IMR-90 (cell line): ENCODE measurements around the gene ITPR2. TPM values are rescaled to one million over a fixed set of nuclear protein-coding genes. Genes with fewer than 3 reads are reported as not detected.

Experiments used
- ATAC-seq: fragments of 200-7000 bp; cut with Tn5 transposase; 2 replicates; pipeline ENCODE4 v1.9.1; 2020; ENCODE audit warnings: low read depth, mild to moderate bottlenecking, moderate library complexity
- BruUV-seq: library from RNA; stranded (reverse); fragments of 400-500 nt; replicated peaks from 2 replicates; lab custom pipeline; 2021; lab: Mats Ljungman, UMichigan
- CTCF ChIA-PET: fragments of 300-600 bp; formaldehyde crosslinking; extraction: SDS; loops from one replicate; lab custom pipeline; 2021; ENCODE audit warnings: antibody characterized with exemption; lab: Yijun Ruan, JAX
- POLR2A ChIA-PET: fragments of 300-600 bp; sonication (Branson Sonifier 250); formaldehyde crosslinking; loops from one replicate; lab custom pipeline; 2022; ENCODE audit warnings: antibody characterized with exemption; ENCODE audit not compliant: unreplicated experiment; lab: Charles Lee
- DNase-seq: peaks from one replicate; pipeline ENCODE4 v3.0.0; 2013
- H2AFZ ChIP-seq: replicated peaks from 2 replicates; pipeline ENCODE3; 2013; ENCODE audit warnings: low read length, mild to moderate bottlenecking; ENCODE audit not compliant: poor library complexity
- H2AK5ac ChIP-seq: 2 replicates; pipeline ENCODE4 v1.6.1; 2013; ENCODE audit warnings: low read depth, low read length, inconsistent platforms
- H2AK9ac ChIP-seq: replicated peaks from 2 replicates; pipeline ENCODE3; 2013; ENCODE audit warnings: mild to moderate bottlenecking, low read depth, low read length, moderate library complexity; ENCODE audit not compliant: poor library complexity
- H2BK120ac ChIP-seq: 2 replicates; pipeline ENCODE4 v1.6.1; 2013; ENCODE audit warnings: low read depth, low read length, inconsistent platforms
- H2BK15ac ChIP-seq: 3 replicates; pipeline ENCODE4 v1.6.1; 2013; ENCODE audit warnings: low read depth, low read length, inconsistent platforms
- H2BK20ac ChIP-seq: 2 replicates; pipeline ENCODE4 v1.6.1; 2013; ENCODE audit warnings: low read depth, mild to moderate bottlenecking, inconsistent platforms, low read length, moderate library complexity
- H2BK5ac ChIP-seq: 2 replicates; pipeline ENCODE4 v1.6.1; 2013; ENCODE audit warnings: mild to moderate bottlenecking, low read depth, low read length, inconsistent platforms; ENCODE audit not compliant: poor library complexity, severe bottlenecking
- H3K14ac ChIP-seq: replicated peaks from 2 replicates; pipeline ENCODE4 v1.6.1; 2013; ENCODE audit warnings: low read depth, low read length, inconsistent platforms
- H3K18ac ChIP-seq: 2 replicates; pipeline ENCODE4 v1.6.1; 2013; ENCODE audit warnings: low read depth, low read length, control low read depth
- H3K23ac ChIP-seq: 2 replicates; pipeline ENCODE4 v1.6.1; 2013; ENCODE audit warnings: low read depth, low read length, inconsistent platforms
- H3K27ac ChIP-seq: 2 replicates; pipeline ENCODE4 v1.5.1; 2013; ENCODE audit warnings: mild to moderate bottlenecking, control low read depth, low read length; ENCODE audit not compliant: insufficient read depth
- H3K27me3 ChIP-seq: 2 replicates; pipeline ENCODE4 v1.6.1; 2013; ENCODE audit warnings: low read length; ENCODE audit not compliant: control insufficient read depth, insufficient read depth
- H3K36me3 ChIP-seq: 2 replicates; pipeline ENCODE4 v1.6.1; 2013; ENCODE audit warnings: low read length, mixed read lengths; ENCODE audit not compliant: control insufficient read depth, insufficient read depth
- H3K4ac ChIP-seq: 2 replicates; pipeline ENCODE4 v1.6.1; 2013; ENCODE audit warnings: low read depth, low read length, inconsistent platforms
- H3K4me1 ChIP-seq: 2 replicates; pipeline ENCODE4 v1.6.1; 2013; ENCODE audit warnings: low read length, mixed read lengths; ENCODE audit not compliant: control insufficient read depth, insufficient read depth
- H3K4me2 ChIP-seq: 2 replicates; pipeline ENCODE4 v1.6.1; 2013; ENCODE audit warnings: low read depth, mild to moderate bottlenecking, control low read depth, low read length, moderate library complexity
- H3K4me3 ChIP-seq: 2 replicates; pipeline ENCODE4 v1.5.1; 2013; ENCODE audit warnings: low read depth, mild to moderate bottlenecking, control low read depth, low read length, moderate library complexity; ENCODE audit not compliant: insufficient read depth
- H3K56ac ChIP-seq: 2 replicates; pipeline ENCODE4 v1.6.1; 2013; ENCODE audit warnings: low read length, inconsistent platforms; ENCODE audit not compliant: insufficient read depth; ENCODE audit errors: extremely low read depth
- H3K79me1 ChIP-seq, 2 experiments: 2 replicates each; pipeline ENCODE4 v1.6.1; 2013; ENCODE audit warnings: low read length in 2 of 2, inconsistent platforms in 1 of 2, low read depth in 1 of 2
- H3K9ac ChIP-seq: 2 replicates; pipeline ENCODE4 v1.6.1; 2013; ENCODE audit warnings: low read depth, low read length, control low read depth
- H3K9me1 ChIP-seq: 2 replicates; pipeline ENCODE4 v1.6.1; 2013; ENCODE audit warnings: low read length, inconsistent platforms; ENCODE audit not compliant: insufficient read depth
- H3K9me3 ChIP-seq: 2 replicates; pipeline ENCODE4 v1.6.1; 2013; ENCODE audit warnings: low read length; ENCODE audit not compliant: control insufficient read depth, insufficient read depth
- H4K20me1 ChIP-seq: 2 replicates; pipeline ENCODE4 v1.6.1; 2013; ENCODE audit warnings: low read length, inconsistent platforms; ENCODE audit not compliant: insufficient read depth
- H4K5ac ChIP-seq: 2 replicates; pipeline ENCODE4 v1.6.1; 2013; ENCODE audit warnings: mild to moderate bottlenecking, low read depth, low read length, control low read depth
- H4K8ac ChIP-seq, 2 experiments: 2 replicates each; pipeline ENCODE4 v1.6.1; 2013; ENCODE audit warnings: low read depth in 2 of 2, low read length in 2 of 2, control low read depth in 1 of 2, inconsistent platforms in 1 of 2
- H4K91ac ChIP-seq: 2 replicates; pipeline ENCODE4 v1.6.1; 2013; ENCODE audit warnings: low read depth, low read length, inconsistent platforms; ENCODE audit not compliant: insufficient read depth
- BHLHE40 ChIP-seq: fragments of 150-350 bp; IDR thresholded peaks from 2 replicates; pipeline ENCODE4 v1.6.1; 2016; ENCODE audit warnings: mild to moderate bottlenecking, low read depth, low read length
- CEBPB ChIP-seq: IDR thresholded peaks from 2 replicates; pipeline ENCODE4 v1.6.1; 2012; ENCODE audit warnings: low read depth, low read length, improper control_type of control experiment
- CHD1 ChIP-seq: IDR thresholded peaks from 2 replicates; pipeline ENCODE4 v1.6.1; 2012; ENCODE audit warnings: low read depth, low read length, improper control_type of control experiment
- FOS ChIP-seq: fragments of 150-350 bp; IDR thresholded peaks from 2 replicates; pipeline ENCODE4 v1.6.1; 2016; ENCODE audit warnings: low read depth, low read length
- MAFK ChIP-seq: IDR thresholded peaks from 2 replicates; pipeline ENCODE4 v1.6.1; 2012; ENCODE audit warnings: low read depth, low read length, improper control_type of control experiment
- MAZ ChIP-seq: IDR thresholded peaks from 2 replicates; pipeline ENCODE4 v1.6.1; 2012; ENCODE audit warnings: low read depth, mild to moderate bottlenecking, low read length, improper control_type of control experiment, moderate library complexity, borderline replicate concordance
- MXI1 ChIP-seq: IDR thresholded peaks from 2 replicates; pipeline ENCODE4 v1.6.1; 2012; ENCODE audit warnings: low read depth, mild to moderate bottlenecking, low read length, moderate library complexity, borderline replicate concordance
- NFE2L2 ChIP-seq: fragments of 150-350 bp; IDR thresholded peaks from 2 replicates; pipeline ENCODE4 v1.6.1; 2016; ENCODE audit warnings: low read depth, mild to moderate bottlenecking, low read length
- POLR2A ChIP-seq: IDR thresholded peaks from 2 replicates; pipeline ENCODE4 v1.6.1; 2012; ENCODE audit warnings: mild to moderate bottlenecking, low read depth, low read length
- RAD21 ChIP-seq: IDR thresholded peaks from 2 replicates; pipeline ENCODE4 v1.6.1; 2012; ENCODE audit warnings: low read length, improper control_type of control experiment
- RCOR1 ChIP-seq: IDR thresholded peaks from 2 replicates; pipeline ENCODE4 v1.6.1; 2012; ENCODE audit warnings: mild to moderate bottlenecking, low read length, improper control_type of control experiment; ENCODE audit not compliant: insufficient replicate concordance
- RFX5 ChIP-seq: IDR thresholded peaks from 2 replicates; pipeline ENCODE4 v1.8.0; 2012; ENCODE audit warnings: low read depth, mild to moderate bottlenecking, low read length, moderate library complexity
- SMC3 ChIP-seq: fragments of 150-350 bp; IDR thresholded peaks from 2 replicates; pipeline ENCODE4 v1.6.1; 2016; ENCODE audit warnings: low read depth, mild to moderate bottlenecking, antibody characterized with exemption, low read length, moderate library complexity
- WGBS, 2 experiments: methylation state at CpG; one replicate each; pipeline versions ENCODE4 v1.1.5 to v1.1.7; 2013; ENCODE audit warnings: missing lambda C conversion rate in 2 of 2; ENCODE audit not compliant: insufficient read length in 1 of 2; ENCODE audit errors: extremely low coverage in 2 of 2; 5-methylcytosine and 5-hydroxymethylcytosine counted together
- dilution Hi-C: fragments of 300-500 bp; cut with HindIII; formaldehyde crosslinking; loops from one replicate; pipeline ENCODE4 v1.14.3; 2018; ENCODE audit warnings: low sequenced_read_pairs; ENCODE audit not compliant: unreplicated experiment
- in situ Hi-C: fragments of 300-500 bp; cut with MboI; formaldehyde crosslinking; loops from 3 replicates; pipeline ENCODE4 v1.14.3; 2019; ENCODE audit warnings: low sequenced_read_pairs, inconsistent platforms, mixed read lengths
- intact Hi-C: fragments of 100-400 bp; cut with micrococcal nuclease; formaldehyde crosslinking; loops from 2 replicates; pipeline ENCODE4 v1.10.0; 2022
- polyA plus RNA-seq, 3 experiments: library from polyadenylated mRNA; depleted of rRNA; stranded (reverse); fragments of >200 nt; gene quantifications; 2 replicates each; pipeline ENCODE4 v1.2.3, GENCODE V29; 2012; ENCODE audit warnings: low replicate concordance in 1 of 3
- total RNA-seq: library from RNA; depleted of rRNA; stranded (reverse); fragments of >200 nt; gene quantifications from 2 replicates; pipeline ENCODE4 v1.2.3, GENCODE V29; 2012
- TF ChIP-seq, protein P1 (sequence below): fragments of 150-350 bp; IDR thresholded peaks from 2 replicates; pipeline ENCODE4 v1.6.1; 2016; ENCODE audit warnings: low read depth, mild to moderate bottlenecking, low read length, moderate library complexity, borderline replicate concordance
- TF ChIP-seq, protein P2 (sequence below): fragments of 150-350 bp; IDR thresholded peaks from 2 replicates; pipeline ENCODE4 v1.6.1; 2017; ENCODE audit warnings: mild to moderate bottlenecking, antibody characterized with exemption, low read length, low read depth
- TF ChIP-seq, protein P3 (sequence below): conservative IDR thresholded peaks from 2 replicates; pipeline ENCODE4 v1.5.1; 2012; ENCODE audit warnings: mild to moderate bottlenecking, low read depth, low read length, improper control_type of control experiment

The ITPR2 gene
- total and polyA plus RNA-seq, 2 of the 4 experiments (the other 2 are of a cell fraction) = 1.2 to 9.0 TPM

DNA sequence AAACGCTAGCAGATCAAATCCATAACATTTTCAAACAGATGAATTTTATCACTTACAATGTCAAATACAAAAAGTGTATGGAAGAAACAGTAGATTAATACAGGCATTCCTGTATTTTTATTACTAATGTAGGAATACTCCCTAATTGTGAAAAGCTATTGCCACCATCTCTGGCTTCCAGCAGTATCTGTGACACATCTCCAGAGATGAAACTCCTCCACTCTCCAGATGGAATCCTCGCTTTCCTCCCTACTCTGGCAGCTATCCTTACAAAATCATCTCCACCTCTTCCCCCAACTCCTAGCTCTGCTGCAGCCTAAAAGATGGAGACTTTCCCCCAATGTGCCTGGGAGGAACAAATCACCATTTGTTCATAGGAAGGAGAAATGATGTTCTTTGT is 426.2 kb downstream of the ITPR2 start:
- H4K20me1 ChIP-seq = no peaks in the 10 kb centered on the region
- DNase-seq = no peak
- H3K56ac ChIP-seq = no peak overlapping the region
- H3K4me2 ChIP-seq = no peak overlapping the region
- in situ Hi-C loops (no loop called here), intact Hi-C loops (no loop called here), dilution Hi-C loops (no loop called here)
- H3K79me1 ChIP-seq = no peaks in the 10 kb centered on the region
- H2BK5ac ChIP-seq = no peak overlapping the region
- no peak overlapping the region for H3K4ac ChIP-seq
- H3K27ac ChIP-seq = no peak overlapping the region
- H3K9me1 ChIP-seq = no peaks in the 10 kb centered on the region; the same call in none of the 2 replicates
- no peak overlapping the region for H3K23ac ChIP-seq
- POLR2A ChIA-PET = no interaction called here
- H3K14ac ChIP-seq = no peak overlapping the region
- BruUV-seq = no TSS peak
- no peaks in the 10 kb centered on the region for H3K27me3 ChIP-seq
- no peaks in the 10 kb centered on the region for H3K9me3 ChIP-seq
- H4K5ac ChIP-seq = no peak overlapping the region
- no peak overlapping the region for H2AFZ ChIP-seq
- H2AK9ac ChIP-seq = no peak overlapping the region
- H2BK15ac ChIP-seq = no peak overlapping the region
- TF ChIP-seq NFE2L2 (no peak), CEBPB (no peak), POLR2A (no peak), MAFK (no peak), MAZ (no peak), SMC3 (no peak), CHD1 (no peak), RCOR1 (no peak), RAD21 (no peak), BHLHE40 (no peak), RFX5 (no peak), MXI1 (no peak), FOS (no peak)
- TF ChIP-seq, protein P1, sequence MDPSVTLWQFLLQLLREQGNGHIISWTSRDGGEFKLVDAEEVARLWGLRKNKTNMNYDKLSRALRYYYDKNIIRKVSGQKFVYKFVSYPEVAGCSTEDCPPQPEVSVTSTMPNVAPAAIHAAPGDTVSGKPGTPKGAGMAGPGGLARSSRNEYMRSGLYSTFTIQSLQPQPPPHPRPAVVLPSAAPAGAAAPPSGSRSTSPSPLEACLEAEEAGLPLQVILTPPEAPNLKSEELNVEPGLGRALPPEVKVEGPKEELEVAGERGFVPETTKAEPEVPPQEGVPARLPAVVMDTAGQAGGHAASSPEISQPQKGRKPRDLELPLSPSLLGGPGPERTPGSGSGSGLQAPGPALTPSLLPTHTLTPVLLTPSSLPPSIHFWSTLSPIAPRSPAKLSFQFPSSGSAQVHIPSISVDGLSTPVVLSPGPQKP = no peak
- TF ChIP-seq, protein P2, sequence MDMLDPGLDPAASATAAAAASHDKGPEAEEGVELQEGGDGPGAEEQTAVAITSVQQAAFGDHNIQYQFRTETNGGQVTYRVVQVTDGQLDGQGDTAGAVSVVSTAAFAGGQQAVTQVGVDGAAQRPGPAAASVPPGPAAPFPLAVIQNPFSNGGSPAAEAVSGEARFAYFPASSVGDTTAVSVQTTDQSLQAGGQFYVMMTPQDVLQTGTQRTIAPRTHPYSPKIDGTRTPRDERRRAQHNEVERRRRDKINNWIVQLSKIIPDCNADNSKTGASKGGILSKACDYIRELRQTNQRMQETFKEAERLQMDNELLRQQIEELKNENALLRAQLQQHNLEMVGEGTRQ = no peak
- TF ChIP-seq, protein P3, sequence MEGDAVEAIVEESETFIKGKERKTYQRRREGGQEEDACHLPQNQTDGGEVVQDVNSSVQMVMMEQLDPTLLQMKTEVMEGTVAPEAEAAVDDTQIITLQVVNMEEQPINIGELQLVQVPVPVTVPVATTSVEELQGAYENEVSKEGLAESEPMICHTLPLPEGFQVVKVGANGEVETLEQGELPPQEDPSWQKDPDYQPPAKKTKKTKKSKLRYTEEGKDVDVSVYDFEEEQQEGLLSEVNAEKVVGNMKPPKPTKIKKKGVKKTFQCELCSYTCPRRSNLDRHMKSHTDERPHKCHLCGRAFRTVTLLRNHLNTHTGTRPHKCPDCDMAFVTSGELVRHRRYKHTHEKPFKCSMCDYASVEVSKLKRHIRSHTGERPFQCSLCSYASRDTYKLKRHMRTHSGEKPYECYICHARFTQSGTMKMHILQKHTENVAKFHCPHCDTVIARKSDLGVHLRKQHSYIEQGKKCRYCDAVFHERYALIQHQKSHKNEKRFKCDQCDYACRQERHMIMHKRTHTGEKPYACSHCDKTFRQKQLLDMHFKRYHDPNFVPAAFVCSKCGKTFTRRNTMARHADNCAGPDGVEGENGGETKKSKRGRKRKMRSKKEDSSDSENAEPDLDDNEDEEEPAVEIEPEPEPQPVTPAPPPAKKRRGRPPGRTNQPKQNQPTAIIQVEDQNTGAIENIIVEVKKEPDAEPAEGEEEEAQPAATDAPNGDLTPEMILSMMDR = no peak
- H4K8ac ChIP-seq = no peak overlapping the region
- H2AK5ac ChIP-seq = no peak overlapping the region
- ATAC-seq = no peak
- no peak overlapping the region for H3K9ac ChIP-seq
- H4K91ac ChIP-seq = no peak overlapping the region
- no peaks in the 10 kb centered on the region for H3K36me3 ChIP-seq
- no peaks in the 10 kb centered on the region for H3K4me1 ChIP-seq
- H2BK20ac ChIP-seq = no peak overlapping the region
- no peak overlapping the region for H3K4me3 ChIP-seq
- H3K18ac ChIP-seq = no peak overlapping the region
- CTCF ChIA-PET = no interaction called here
- H2BK120ac ChIP-seq = no peak overlapping the region
- WGBS, 2 experiments = no CpG with 5 or more reads among the region's 2 CpGs
